Effector CD4-positive, alpha-beta T cell (primary cell): ENCODE data around the gene CABP4.
A peak's percentile ranks its signal among the peaks of the same experiment; 100 is the strongest.
"Not testable (repeated sequence)": the region's sequence is repeated elsewhere in the genome, so short reads cannot be mapped to it uniquely, and the experiment has no call there.

Experiments used
- DNase-seq: peaks from one replicate; pipeline ENCODE4 v3.0.0-alpha.2; 2020

The CABP4 gene

GRCh38 chr11:67456068-67456705, 1.0 kb downstream of the CABP4 start:
- DNase-seq, result no peak

GRCh38 chr11:67457453-67457852, 2.3 kb downstream of the CABP4 start:
- no peak for DNase-seq

GRCh38 chr11:67458266-67458665, 3.1 kb downstream of the CABP4 start:
- DNase-seq, result no peak

GRCh38 chr11:67463186-67463585, 8.0 kb downstream of the CABP4 start:
- no peak for DNase-seq

GRCh38 chr11:67463680-67464410, 8.7 kb downstream of the CABP4 start:
- DNase-seq, result no peak

GRCh38 chr11:67464411-67465188, 9.4 kb downstream of the CABP4 start:
- DNase-seq, result peak; percentile 90

GRCh38 chr11:67465189-67465510, 10.0 kb downstream of the CABP4 start:
- no peak for DNase-seq

- not testable (repeated sequence) for DNase-seq
Observed at GRCh38 chr11:67465530-67465929, 10.4 kb downstream of the CABP4 start.

- no peak for DNase-seq
Observed at GRCh38 chr11:67466367-67466766, 11.2 kb downstream of the CABP4 start.

GRCh38 chr11:67466962-67467771, 12.0 kb downstream of the CABP4 start:
- DNase-seq, result no peak

GRCh38 chr11:67468056-67468455, 12.9 kb downstream of the CABP4 start:
- no peak for DNase-seq

GRCh38 chr11:67468456-67468758, 13.3 kb downstream of the CABP4 start:
- no peak for DNase-seq

- DNase-seq, result peak; percentile 89
Observed at GRCh38 chr11:67468759-67469507, 13.8 kb downstream of the CABP4 start, which contains the start of gene TMEM134. Gene TMEM134 (minus strand): TSS chr11:67469251. CDS start chr11:67469192, 59 bp downstream.

- no peak for DNase-seq
Observed at GRCh38 chr11:67469508-67469811, 14.3 kb downstream of the CABP4 start.

- DNase-seq, result no peak
Observed at GRCh38 chr11:67470337-67471002, 15.3 kb downstream of the CABP4 start.

- DNase-seq, result no peak
Observed at GRCh38 chr11:67472882-67473281, 17.7 kb downstream of the CABP4 start.

- not testable (repeated sequence) for DNase-seq
Observed at GRCh38 chr11:67476692-67477091, 21.5 kb downstream of the CABP4 start.

- DNase-seq, result not testable (repeated sequence)
Observed at GRCh38 chr11:67477344-67478050, 22.3 kb downstream of the CABP4 start.

GRCh38 chr11:67482275-67482826, 27.2 kb downstream of the CABP4 start:
- no peak for DNase-seq

- peak; percentile 98 for DNase-seq
Observed at GRCh38 chr11:67482827-67483798, 28.0 kb downstream of the CABP4 start, which contains the start of gene AIP. Gene AIP (plus strand): TSS chr11:67483026. CDS start chr11:67483159, 133 bp downstream.
